ENCODE measurements around the gene CSF3.

GRCh38 chr17:40032322-40033320 lies 17.4 kb downstream of the CSF3 start:
- no peak for TF ChIP-seq CTCF (IDR thresholded peaks at IDR 0.05; ENCODE audit: insufficient read depth, low read length, poor library complexity, severe bottlenecking)
- TF ChIP-seq EZH2phosphoT487 (conservative IDR thresholded peaks at IDR 0.05; ENCODE audit: low read length) = no peak

Measured in SU-DHL-6 (cell line).